Mesenteric fat pad (tissue), 1 donor: Measurements from ENCODE around the gene ZNF438. TPM values are rescaled to one million over a fixed set of nuclear protein-coding genes. Genes with fewer than 3 reads are reported as not detected.

ENCODE experiments used
- DNase-seq: peaks from one replicate; pipeline ENCODE4 v3.0.0-alpha.2; 2020; ENCODE audit warnings: low spot score
- total RNA-seq: library from RNA; stranded (reverse); fragmentation: NEBNext Ultra II Directional; extraction: Animal tissue kit (Norgen Biotek cat#: 25700); gene quantifications from one replicate; pipeline ENCODE4 v1.2.1, GENCODE V29; 2021
- donor health status: DM: yes; HTN: yes; CAD: no.

Gene ZNF438
- total RNA-seq, 1 donor from 2014 or later: 9.4 TPM

- no peak for DNase-seq
These were observed 201.8 kb downstream of the ZNF438 start for GRCh38 chr10:30829901-30830300.

DNA sequence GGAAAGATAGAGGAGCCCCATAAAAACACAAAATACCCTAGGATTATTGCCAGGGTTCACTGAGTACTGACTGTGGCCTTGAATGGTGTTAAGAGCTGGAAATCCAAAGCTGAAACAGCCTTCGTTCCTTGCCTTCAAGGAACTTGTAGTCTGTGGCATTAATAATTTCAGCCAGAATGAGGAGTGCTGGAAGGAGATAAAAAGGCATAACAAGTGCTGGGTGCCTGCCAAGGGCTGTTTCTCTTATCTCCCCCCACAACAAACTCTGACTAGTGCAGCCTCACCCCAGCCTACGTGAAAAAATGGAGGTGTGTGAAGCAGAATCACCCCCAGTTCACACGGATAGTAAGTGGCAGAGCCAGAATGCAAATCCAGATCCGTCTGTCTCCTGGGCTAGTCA lies 203.0 kb downstream of the ZNF438 start:
- DNase-seq: no peak

GRCh38 chr10:30828164-30828563 lies 203.5 kb downstream of the ZNF438 start:
- DNase-seq: no peak

DNA sequence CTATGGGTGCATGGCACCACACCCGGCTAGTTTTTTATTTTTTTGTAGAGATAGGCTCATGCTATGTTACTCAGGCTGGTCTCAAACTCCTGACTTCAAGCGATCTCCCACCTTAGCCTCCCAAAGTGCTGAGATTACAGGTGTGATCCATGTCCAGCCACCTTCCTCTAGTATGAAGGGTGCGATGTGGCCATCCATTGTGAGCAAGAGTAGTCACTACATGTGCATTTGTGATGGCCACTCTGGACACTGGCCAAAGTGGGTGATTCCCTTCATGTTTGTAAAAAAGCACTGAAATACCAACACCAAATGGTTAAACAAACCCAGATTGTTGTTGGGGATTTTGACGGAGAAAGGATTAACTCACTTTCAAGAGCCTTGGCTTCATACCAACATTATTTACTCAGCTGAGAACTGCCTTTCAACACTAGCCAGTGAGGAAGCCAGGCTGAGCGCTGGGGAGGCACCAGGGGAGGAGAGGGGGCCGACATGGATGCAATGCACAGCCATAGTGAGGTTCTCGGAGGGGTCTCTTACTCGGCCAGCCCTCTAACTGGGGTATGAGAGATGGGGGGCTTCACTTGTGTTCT lies 204.0 kb downstream of the ZNF438 start:
- no peak for DNase-seq

GRCh38 chr10:30826679-30827078 lies 205.0 kb downstream of the ZNF438 start:
- DNase-seq: no peak

DNA sequence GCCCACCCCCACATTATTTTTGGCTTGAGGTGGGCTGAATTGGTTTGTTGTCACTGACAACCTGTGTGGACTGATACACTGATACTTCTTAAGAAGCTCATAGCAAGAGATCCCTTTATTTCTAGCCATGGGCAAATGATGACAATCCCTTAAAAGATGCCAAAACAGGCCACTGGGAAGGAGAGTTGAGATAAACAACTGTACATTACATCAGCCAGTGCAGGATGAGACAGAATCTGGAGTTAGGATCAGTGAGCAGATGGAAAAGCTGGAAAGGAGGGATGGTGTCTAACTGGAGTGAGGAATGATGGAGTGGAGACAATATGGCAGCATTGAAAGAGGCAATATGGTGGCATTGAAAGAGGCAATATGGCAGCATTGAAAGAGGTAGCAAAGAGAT lies 206.2 kb downstream of the ZNF438 start:
- DNase-seq: peak; percentile 1

- peak; percentile 55 for DNase-seq
These were observed 206.6 kb downstream of the ZNF438 start for GRCh38 chr10:30825022-30825421.

- peak; percentile 57 for DNase-seq
These were observed 208.0 kb downstream of the ZNF438 start for GRCh38 chr10:30823651-30824050.

- DNase-seq: peak; percentile 81
These were observed 208.8 kb downstream of the ZNF438 start for GRCh38 chr10:30822693-30823465.

GRCh38 chr10:30821994-30822692 lies 209.5 kb downstream of the ZNF438 start:
- peak; percentile 79 for DNase-seq

- peak; percentile 69 for DNase-seq
These were observed 210.2 kb downstream of the ZNF438 start for GRCh38 chr10:30821261-30821993.

DNA sequence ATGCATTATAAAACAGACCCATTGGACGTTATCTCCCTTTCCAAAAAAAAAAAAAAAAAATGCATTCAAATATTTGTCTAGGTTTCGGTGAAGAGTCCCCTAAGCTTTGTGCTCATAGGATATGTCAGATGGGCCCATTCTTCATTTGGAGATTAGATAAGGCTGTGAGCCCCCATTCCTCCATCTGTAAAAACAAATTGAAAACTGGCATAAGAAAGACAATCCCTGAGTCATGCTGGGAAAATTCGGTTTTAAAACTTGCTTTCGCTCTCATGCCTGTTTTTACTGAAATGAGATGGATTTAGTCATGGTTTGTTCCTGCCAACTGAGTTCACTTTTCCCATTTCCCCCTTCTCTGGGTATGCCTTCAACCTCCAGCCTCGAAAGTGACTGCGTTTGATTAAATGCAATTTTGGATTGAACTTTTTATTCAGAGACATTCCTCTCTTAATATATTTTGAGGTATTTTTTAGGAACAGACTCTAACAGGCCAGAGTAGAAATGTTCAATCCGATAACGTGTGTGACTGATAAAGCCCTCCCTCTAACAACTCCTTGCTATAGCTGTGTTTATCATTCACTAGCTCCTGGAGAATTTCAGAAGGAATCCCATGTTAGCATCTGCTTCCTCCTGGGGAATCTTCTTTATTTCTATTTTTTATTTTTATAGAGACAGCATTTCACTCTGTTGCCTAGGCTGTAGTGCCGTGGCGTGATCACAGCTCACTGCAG lies 211.2 kb downstream of the ZNF438 start:
- no peak for DNase-seq

GRCh38 chr10:30819341-30820181 lies 212.1 kb downstream of the ZNF438 start:
- peak; percentile 65 for DNase-seq

- peak; percentile 84 for DNase-seq
These were observed 212.8 kb downstream of the ZNF438 start for GRCh38 chr10:30818854-30819253.

GRCh38 chr10:30818010-30818660 lies 213.5 kb downstream of the ZNF438 start:
- peak; percentile 89 for DNase-seq

DNA sequence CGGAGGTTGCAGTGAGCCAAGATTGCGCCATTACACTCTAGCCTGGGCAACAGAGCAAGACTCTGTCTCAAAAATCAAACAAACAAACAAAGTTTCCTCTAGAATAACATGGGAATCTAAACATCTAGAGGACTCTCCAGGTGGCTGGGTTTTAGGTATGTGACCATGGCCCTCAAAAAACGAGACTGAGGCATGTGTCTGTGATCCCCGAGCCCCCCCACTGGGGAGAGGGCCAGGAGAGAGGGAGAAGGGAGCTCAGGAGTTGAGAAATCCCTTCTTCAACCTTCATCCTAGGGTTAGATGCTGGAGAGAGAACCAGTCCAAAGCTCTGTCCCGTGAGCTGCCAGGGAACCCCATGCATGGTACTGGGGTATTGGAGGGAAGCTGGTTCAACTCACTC lies 214.1 kb downstream of the ZNF438 start:
- DNase-seq: peak; percentile 39

DNA sequence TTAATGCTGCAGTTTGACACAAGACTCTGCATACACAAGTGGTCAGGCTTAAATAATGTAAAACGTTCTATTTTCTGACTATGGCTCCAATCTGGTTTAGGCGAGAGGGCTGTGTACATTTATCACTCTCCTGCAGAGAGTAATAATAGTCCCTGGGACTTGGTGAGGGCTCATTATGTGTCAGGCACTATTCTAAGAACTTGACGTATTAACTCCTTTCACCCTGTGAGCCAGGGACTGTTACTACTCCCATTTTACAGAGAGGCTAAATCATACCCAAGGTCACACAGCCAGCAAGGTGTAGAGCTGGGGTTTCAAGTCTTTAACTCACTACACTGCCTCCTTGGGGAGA lies 214.9 kb downstream of the ZNF438 start:
- no peak for DNase-seq

- no peak for DNase-seq
These were observed 215.4 kb downstream of the ZNF438 start for GRCh38 chr10:30816159-30816819.

- DNase-seq: no peak
These were observed 217.7 kb downstream of the ZNF438 start for GRCh38 chr10:30813872-30814481.
